Activated CD8-positive, alpha-beta memory T cell treated with anti-CD3 and anti-CD28 coated beads, Interleukin-2, amount 50 U/mL, for 48 hours (primary cell): Measurements from ENCODE around the gene MPP3.

ENCODE experiments used
- DNase-seq: peaks from one replicate; pipeline ENCODE4 v3.0.0-alpha.2; 2020

The MPP3 gene

GRCh38 chr17:43769859-43770258 lies 63.1 kb downstream of the MPP3 start:
- DNase-seq: no peak

- no peak for DNase-seq
Observed at GRCh38 chr17:43769426-43769825, 63.5 kb downstream of the MPP3 start.

- no peak for DNase-seq
Observed at GRCh38 chr17:43768943-43769342, 64.0 kb downstream of the MPP3 start.

DNA sequence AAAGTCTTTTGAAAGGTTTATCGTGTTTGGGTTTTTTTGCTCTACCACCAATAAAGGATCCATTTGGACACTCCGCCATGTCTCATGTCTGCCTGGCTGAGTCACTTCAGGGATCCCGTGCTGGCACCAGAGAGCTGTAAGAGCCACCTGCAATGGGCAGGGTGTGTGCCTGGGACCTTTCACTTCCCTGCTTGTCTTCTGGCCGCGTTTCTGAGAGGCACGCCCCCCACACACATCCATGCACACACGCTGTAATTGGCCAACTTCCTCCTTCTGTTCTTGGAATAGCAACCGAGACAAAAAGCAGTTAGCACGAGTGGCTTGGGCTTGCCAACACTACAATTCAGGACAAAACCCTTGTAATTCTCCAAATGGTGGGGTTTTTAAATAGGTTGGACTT lies 64.6 kb downstream of the MPP3 start:
- DNase-seq: no peak

GRCh38 chr17:43767713-43768059 lies 65.3 kb downstream of the MPP3 start:
- no peak for DNase-seq

- no peak for DNase-seq
Observed at GRCh38 chr17:43767053-43767712, 65.8 kb downstream of the MPP3 start.

DNA sequence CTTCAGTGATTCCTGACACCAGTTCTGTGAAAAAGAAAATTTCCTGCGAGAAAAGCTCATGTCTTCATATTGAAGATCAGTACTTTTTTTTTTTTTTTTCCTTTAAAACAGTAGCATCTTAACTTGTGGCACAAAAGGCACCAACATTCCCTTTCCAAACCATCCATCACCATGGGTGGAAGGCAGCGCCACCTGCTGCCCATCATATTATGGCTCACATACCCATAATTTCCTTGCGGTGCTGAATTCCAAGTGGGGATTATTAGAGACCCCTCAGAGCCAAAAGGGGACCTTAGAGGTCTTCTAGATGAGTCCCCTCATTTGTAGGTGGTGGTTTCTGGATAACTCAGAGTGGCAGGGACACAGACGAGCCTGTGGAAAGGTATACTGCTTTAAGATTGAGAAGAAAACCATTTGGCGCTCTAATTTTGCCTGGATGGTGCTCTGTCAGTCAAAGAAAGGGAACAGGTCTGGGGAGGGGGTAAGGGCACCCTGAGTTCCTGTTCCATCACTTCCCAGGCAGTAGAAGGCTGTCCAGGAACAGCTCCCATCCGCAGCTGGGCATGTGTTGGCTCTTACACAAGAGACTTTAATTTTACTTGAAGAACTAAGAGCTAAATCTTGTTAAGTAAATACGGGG lies 66.4 kb downstream of the MPP3 start:
- peak; percentile 73 for DNase-seq

GRCh38 chr17:43760254-43760852 lies 72.6 kb downstream of the MPP3 start:
- peak; percentile 95 for DNase-seq

GRCh38 chr17:43759836-43760235 lies 73.1 kb downstream of the MPP3 start:
- no peak for DNase-seq

DNA sequence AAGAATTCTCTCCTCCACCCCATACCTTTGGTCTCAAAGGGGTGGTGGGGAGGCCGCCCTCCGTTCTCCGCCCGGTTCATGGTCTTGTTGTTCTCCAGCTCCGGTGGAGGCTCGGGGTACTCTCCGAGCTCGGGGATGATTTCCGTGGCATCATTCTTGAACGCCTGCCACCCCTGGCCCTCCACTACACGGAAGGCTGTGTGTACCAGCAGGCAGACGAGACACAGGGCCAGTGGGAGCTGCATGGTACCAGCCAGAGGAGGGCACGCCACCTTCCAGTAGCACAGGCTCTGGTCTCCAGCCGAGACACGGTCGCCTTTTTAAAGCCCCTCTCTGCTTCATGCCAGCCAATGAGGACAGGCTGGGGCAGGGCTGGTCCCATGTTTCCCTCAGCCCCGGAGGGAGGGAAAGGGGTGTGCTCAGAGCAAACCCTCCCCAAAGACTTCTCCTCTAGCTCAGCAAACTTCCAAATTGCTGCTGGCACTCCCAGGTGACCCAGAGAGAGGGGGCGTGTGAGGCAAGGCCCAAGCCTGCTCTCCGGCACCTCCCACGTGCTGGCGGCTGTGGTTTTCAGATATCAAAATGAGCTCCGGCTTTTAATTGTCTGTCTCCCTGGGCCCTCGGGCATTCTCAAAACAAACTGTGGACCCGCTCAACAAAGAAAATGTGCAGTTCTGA lies 74.3 kb downstream of the MPP3 start, which contains the start of gene SOST:
SOST (minus strand) TSS at position 295 of the 678 bp plus-strand sequence; CDS start at position 245, 50 bp downstream.
- no peak for DNase-seq

GRCh38 chr17:43758086-43758485 lies 74.9 kb downstream of the MPP3 start:
- no peak for DNase-seq

- no peak for DNase-seq
Observed at GRCh38 chr17:43757171-43757660, 75.7 kb downstream of the MPP3 start.

GRCh38 chr17:43756201-43756600 lies 76.7 kb downstream of the MPP3 start:
- no peak for DNase-seq

DNA sequence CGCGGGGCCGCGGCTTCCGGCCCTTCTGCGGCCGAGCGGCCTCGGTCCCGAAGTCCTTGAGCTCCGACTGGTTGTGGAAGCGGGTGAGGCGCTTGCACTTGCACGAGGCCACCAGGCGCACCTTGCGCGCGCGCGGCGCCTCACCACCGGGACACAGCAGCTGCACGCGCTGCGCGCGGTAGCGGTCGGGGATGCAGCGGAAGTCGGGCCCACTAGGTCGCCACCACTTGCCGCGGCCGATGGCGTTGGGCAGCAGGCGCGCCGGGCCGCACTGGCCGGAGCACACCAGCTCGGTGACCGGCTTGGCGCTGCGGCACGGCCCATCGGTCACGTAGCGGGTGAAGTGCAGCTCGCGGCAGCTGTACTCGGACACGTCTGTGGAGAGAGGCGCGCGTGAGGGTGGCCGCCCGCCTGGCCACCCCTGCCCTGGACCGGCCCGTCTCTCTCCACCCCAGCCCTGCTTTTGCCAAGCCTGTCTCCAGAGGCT lies 77.5 kb downstream of the MPP3 start:
- DNase-seq: peak; percentile 60

DNA sequence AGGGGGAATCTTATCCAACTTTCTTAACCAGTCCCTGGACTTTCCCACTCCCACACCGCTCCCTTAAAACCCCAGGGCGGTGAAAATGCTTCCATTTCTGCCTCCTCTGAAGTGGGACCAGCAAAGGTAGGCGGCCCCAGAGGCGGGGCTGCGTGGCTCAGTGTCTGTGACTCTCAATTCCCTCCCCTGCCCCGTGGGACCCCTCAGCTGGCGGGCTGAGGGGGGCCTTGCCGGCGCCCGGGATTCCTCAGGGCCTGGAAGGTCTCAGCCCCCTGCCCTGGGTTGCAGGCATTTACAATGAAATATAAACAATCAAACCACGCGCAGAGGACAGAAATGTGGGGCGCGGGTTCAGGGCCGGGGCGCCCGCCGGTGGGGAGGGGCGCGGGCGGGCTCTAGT lies 78.0 kb downstream of the MPP3 start:
- DNase-seq: no peak

GRCh38 chr17:43753493-43754129 lies 79.3 kb downstream of the MPP3 start:
- no peak for DNase-seq
